ENCODE measurements around the gene STK39.

GRCh38 chr2:168215813-168216212 is 31.6 kb downstream of the STK39 start:
- TF ChIP-seq YY1 (IDR thresholded peaks at IDR 0.05; ENCODE audit: insufficient read depth, insufficient read length) = no peak
- TF ChIP-seq ZNF274 (IDR thresholded peaks at IDR 0.05; ENCODE audit: low read depth, low read length) = no peak
- TF ChIP-seq SUZ12 (IDR thresholded peaks at IDR 0.05; ENCODE audit: extremely low read depth, insufficient read depth, insufficient read length) = no peak
